Rectal smooth muscle tissue (tissue), 1 donor: ENCODE results near the gene C19orf12.

ENCODE experiments used
- H3K27ac ChIP-seq: one replicate; pipeline ENCODE4 v1.7.0; 2013; ENCODE audit warnings: low read depth, low read length, inconsistent platforms
- H3K27me3 ChIP-seq: one replicate; pipeline ENCODE4 v1.7.0; 2013; ENCODE audit warnings: low read length; ENCODE audit not compliant: control insufficient read depth, insufficient read depth
- H3K36me3 ChIP-seq: one replicate; pipeline ENCODE4 v1.7.0; 2013; ENCODE audit warnings: low read length; ENCODE audit not compliant: control insufficient read depth, insufficient read depth
- H3K4me1 ChIP-seq: one replicate; pipeline ENCODE4 v1.7.0; 2013; ENCODE audit warnings: low read length; ENCODE audit not compliant: control insufficient read depth, insufficient read depth
- H3K4me3 ChIP-seq: one replicate; pipeline ENCODE4 v1.7.0; 2013; ENCODE audit warnings: low read length
- H3K9ac ChIP-seq: one replicate; pipeline ENCODE4 v1.7.0; 2013; ENCODE audit warnings: low read length

Gene C19orf12

GRCh38 chr19:29714953-29715700 is at the start of gene C19orf12:
Gene C19orf12, minus strand, starts transcription at chr19:29715261. Its CDS starts 6,848 bp downstream, at chr19:29708413.
- Histone ChIP-seq H3K4me1 (peaks cover 10% of the 10 kb centered on the region), H3K4me3 (peak within 1 kb of the TSS; percentile 93), H3K36me3 (peaks cover 2% of the 10 kb centered on the region), H3K27me3 (no peaks in the 10 kb centered on the region), H3K9ac (peak within 1 kb of the TSS; percentile 90), H3K27ac (peak within 1 kb of the TSS; percentile 97)

DNA sequence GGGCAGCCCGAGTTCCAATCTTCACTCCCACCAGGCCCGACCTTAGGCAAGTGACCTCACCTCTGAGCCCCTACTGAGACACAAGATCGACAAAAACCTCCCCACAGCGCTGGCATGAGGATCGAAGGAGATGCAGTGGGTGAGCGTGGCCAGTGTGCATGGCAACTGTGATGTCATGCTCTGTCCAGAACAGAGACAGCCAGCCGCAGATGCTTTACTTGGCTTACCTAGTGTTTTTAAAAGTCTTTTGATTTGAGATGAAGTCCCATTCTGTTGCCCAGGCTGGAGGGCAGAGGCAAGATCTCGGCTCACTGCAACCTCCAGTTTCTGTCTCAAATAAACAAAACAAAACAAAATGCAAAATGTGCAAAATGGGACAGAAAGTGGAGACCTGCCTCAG is 49.3 kb upstream of the C19orf12 start:
- Histone ChIP-seq H3K4me3 (no peak overlapping the region), H3K27ac (no peak overlapping the region), H3K27me3 (no peaks in the 10 kb centered on the region), H3K4me1 (no peaks in the 10 kb centered on the region), H3K36me3 (no peaks in the 10 kb centered on the region), H3K9ac (no peak overlapping the region)

GRCh38 chr19:29763196-29763595 is 48.1 kb upstream of the C19orf12 start:
- Histone ChIP-seq H3K36me3 (no peaks in the 10 kb centered on the region), H3K9ac (no peak overlapping the region), H3K27ac (no peak overlapping the region), H3K27me3 (no peaks in the 10 kb centered on the region), H3K4me3 (no peak overlapping the region), H3K4me1 (no peaks in the 10 kb centered on the region)

DNA sequence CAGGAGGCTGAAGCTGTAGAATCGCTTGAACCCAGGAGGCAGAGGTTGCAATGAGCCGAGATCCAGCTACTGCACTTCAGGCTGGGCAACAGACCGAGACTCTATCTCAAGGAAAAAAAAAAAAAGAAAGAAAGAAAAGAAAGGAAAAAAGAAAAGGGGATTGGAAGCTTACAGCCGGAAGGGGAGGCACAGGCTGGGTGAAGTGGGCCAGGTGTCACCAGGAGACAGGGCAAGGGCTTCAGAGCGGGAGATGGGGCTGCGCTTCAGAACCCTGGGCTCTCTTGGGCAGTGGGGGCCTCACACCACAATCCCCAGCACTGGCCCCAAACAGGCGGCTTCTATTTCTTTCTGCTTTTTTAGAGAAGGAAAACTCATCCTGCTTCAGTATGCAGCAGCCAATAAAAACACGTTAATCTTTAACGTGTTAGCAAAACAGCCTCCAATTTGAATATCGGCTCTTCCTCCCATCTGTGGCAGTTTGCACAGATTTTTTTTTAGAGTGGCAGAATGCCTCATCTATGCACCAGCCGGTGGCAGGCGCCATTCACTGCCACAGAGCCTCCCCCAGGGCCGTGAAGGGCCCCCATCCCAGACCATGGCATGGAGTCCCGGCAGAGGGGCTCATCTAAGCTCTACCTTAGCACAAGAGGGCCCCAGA is 46.6 kb upstream of the C19orf12 start:
- Histone ChIP-seq H3K27ac (no peak overlapping the region), H3K36me3 (no peaks in the 10 kb centered on the region), H3K27me3 (no peaks in the 10 kb centered on the region), H3K9ac (no peak overlapping the region), H3K4me1 (no peaks in the 10 kb centered on the region), H3K4me3 (no peak overlapping the region)

DNA sequence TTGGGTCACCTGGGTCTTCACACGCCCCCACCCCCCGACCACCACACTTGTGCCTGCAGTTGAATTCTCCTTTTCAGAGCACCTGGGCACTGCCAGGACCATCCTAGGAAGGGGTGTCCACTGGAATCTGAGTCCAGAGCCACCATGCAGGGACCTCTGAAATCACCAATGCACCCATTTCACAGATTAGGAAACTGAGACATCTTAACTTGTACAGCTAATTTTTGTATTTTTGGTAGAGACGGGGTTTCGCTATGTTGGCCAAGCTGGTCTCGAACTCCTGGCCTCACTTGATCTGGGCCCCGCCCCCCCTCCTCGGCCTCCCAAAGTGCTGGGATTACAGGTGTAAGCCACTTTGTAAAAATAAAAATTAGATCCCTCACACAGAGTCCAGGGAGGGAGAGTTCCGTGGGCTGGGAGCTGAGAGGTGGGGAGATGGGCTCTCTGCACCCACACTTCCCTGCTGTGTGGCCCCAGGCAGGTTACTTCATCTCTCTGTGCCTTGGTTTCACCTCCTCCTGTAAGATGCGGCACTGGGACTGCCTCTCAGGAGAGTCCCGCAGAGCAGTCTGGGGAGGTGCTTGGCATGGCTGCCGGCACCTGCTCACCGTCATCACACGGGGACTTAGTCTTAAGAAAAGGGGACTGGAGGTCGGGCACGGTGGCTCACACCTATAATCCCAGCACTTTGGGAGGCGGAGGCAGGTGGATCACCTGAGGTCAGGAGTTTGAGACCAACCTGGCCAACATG is 45.9 kb upstream of the C19orf12 start:
- Histone ChIP-seq H3K4me1 (no peaks in the 10 kb centered on the region), H3K36me3 (no peaks in the 10 kb centered on the region), H3K9ac (no peak overlapping the region), H3K27ac (no peak overlapping the region), H3K4me3 (no peak overlapping the region), H3K27me3 (no peaks in the 10 kb centered on the region)

DNA sequence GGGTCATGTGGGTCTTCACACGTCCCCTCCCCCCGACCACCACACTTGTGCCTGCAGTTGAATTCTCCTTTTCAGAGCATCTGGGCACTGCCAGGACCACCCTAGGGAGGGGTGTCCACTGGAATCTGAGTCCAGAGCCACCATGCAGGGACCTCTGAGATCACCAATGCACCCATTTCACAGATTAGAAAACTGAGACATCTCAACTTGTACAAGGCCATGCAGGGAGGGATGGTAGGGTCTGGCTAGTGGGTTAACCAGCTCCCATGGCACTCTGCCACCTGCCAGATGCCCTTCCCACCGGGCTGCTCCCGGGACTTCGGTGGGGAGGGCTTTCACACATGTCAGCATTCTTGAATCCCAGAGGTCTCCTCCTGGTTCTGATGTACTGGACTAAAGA is 44.3 kb upstream of the C19orf12 start:
- H3K4me3 ChIP-seq, result no peak overlapping the region
- H3K27me3 ChIP-seq, result no peaks in the 10 kb centered on the region
- H3K36me3 ChIP-seq, result no peaks in the 10 kb centered on the region
- H3K4me1 ChIP-seq, result no peaks in the 10 kb centered on the region
- no peak overlapping the region for H3K9ac ChIP-seq
- no peak overlapping the region for H3K27ac ChIP-seq

GRCh38 chr19:29758863-29759262 is 43.8 kb upstream of the C19orf12 start:
- Histone ChIP-seq H3K36me3 (no peaks in the 10 kb centered on the region), H3K4me3 (no peak overlapping the region), H3K27me3 (no peaks in the 10 kb centered on the region), H3K9ac (no peak overlapping the region), H3K4me1 (no peaks in the 10 kb centered on the region), H3K27ac (no peak overlapping the region)

DNA sequence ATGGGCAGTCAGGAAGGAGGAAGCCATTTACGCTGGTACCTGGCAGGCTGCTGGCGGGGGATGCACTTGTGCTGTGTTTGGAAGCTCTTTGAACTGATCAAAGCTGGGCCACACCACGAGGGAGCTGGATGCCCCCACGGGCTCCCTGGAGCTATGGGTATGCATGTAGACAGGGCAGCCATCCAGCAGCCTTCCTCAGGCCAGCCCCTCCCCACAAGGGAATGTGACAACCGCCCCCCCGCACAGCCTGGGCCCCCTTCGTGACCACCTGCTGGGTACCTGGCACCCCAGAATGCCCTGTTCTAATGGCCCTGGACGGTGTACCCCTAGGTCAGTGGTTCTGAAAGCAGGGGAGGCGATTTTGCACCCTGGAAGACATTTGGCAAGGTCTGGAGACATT is 42.5 kb upstream of the C19orf12 start:
- H3K4me3 ChIP-seq, result no peak overlapping the region
- H3K9ac ChIP-seq, result no peak overlapping the region
- H3K27me3 ChIP-seq, result no peaks in the 10 kb centered on the region
- no peak overlapping the region for H3K27ac ChIP-seq
- H3K4me1 ChIP-seq, result no peaks in the 10 kb centered on the region
- H3K36me3 ChIP-seq, result no peaks in the 10 kb centered on the region

DNA sequence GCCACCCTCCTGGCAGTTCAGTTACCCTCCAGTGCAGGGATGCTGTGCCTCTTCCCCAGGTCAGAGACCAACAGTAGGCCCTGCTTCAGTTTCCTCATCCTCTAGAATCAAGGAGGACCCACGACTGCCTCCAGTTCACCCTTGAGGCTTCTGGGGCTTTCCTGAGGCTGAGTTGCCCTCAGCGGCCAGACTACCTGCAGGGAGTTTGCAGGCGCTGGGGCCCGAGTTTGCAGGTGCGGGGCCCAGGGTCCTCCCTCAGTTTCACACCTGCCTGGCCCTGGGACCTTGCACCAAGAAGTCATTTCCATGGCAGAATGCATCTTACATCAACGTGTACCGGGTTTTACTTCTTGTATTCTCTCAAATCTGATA is 38.9 kb upstream of the C19orf12 start:
- no peak overlapping the region for H3K4me3 ChIP-seq
- no peaks in the 10 kb centered on the region for H3K36me3 ChIP-seq
- no peaks in the 10 kb centered on the region for H3K27me3 ChIP-seq
- H3K9ac ChIP-seq, result no peak overlapping the region
- H3K27ac ChIP-seq, result no peak overlapping the region
- H3K4me1 ChIP-seq, result no peaks in the 10 kb centered on the region

DNA sequence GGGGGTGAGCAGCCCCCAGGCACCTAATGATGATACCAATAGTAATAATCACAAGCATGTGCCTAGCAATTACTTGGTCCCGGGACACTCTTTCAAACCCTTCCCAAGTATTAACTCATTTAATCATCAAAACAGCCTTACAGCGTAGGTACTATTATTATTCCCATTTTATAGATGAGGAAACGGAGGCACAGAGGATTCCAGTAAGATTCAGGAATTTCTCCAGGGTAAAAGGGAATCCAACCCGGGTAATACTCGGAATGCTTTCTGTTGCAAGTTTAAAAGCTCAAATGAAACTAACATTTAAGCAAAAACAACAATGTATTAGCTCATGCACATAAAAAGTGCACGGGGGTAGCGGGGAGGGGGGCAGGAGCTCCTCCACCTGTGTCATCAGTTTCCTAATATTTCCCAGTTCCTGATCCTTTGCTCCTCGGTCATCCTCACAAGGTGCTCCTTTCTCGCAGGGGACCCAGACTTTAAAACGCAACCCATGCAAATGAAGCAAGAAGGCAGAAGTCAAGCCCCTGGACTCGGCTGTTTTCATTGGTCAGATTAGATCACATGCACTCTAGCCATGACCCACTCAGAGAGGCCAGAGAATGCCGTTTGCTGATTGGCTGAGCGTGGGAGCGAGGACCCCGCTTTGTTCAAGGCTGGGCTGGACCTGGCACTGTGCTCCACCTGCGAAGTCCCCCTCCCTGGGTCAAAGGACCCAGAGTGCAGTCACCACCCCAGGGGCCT is 38.3 kb upstream of the C19orf12 start:
- Histone ChIP-seq H3K9ac (no peak overlapping the region), H3K36me3 (no peaks in the 10 kb centered on the region), H3K4me1 (no peaks in the 10 kb centered on the region), H3K4me3 (no peak overlapping the region), H3K27ac (no peak overlapping the region), H3K27me3 (no peaks in the 10 kb centered on the region)

DNA sequence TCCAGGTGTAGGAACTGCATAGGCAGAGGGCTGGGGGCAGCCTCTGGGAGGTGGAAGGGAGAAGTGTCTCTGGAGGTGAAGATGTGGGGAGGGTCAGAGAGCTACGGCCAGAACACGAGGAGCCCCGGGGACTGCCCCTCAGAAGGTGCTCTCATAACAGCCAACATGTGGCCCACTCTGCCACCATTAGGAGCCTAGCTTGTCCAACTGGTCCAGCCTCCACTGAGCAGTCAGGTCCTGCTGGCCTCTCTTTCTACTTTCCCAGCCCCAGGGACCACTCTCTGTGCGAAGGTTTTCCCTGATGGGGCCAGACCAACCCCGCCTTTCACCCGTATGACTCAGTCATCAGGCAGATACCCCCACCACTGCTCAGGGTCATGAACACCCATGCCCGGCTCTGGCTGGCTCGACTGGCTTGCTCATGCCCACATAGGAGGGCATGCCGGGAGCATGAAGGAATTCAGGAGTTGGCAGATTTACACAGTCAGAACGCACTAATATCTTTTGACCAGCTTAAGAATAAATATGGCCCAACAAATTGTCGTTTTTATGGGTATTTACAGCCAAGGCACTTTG is 37.5 kb upstream of the C19orf12 start:
- H3K9ac ChIP-seq, result no peak overlapping the region
- H3K27ac ChIP-seq, result no peak overlapping the region
- H3K4me1 ChIP-seq, result no peaks in the 10 kb centered on the region
- no peaks in the 10 kb centered on the region for H3K27me3 ChIP-seq
- no peaks in the 10 kb centered on the region for H3K36me3 ChIP-seq
- H3K4me3 ChIP-seq, result no peak overlapping the region

- no peak overlapping the region for H3K27ac ChIP-seq
- no peak overlapping the region for H3K9ac ChIP-seq
- H3K27me3 ChIP-seq, result no peaks in the 10 kb centered on the region
- H3K4me3 ChIP-seq, result no peak overlapping the region
- no peaks in the 10 kb centered on the region for H3K36me3 ChIP-seq
- no peaks in the 10 kb centered on the region for H3K4me1 ChIP-seq
These were observed 36.9 kb upstream of the C19orf12 start for GRCh38 chr19:29751932-29752331.
